Measurements from ENCODE around the gene COX20. TPM values are rescaled to one million over a fixed set of nuclear protein-coding genes. Genes with fewer than 3 reads are reported as not detected.

Gene COX20
- total and polyA plus RNA-seq, 2 of the 13 experiments (the other 11 are each of a cell fraction or from before 2014, with no cell fraction given) = 34.4 to 95.8 TPM

DNA sequence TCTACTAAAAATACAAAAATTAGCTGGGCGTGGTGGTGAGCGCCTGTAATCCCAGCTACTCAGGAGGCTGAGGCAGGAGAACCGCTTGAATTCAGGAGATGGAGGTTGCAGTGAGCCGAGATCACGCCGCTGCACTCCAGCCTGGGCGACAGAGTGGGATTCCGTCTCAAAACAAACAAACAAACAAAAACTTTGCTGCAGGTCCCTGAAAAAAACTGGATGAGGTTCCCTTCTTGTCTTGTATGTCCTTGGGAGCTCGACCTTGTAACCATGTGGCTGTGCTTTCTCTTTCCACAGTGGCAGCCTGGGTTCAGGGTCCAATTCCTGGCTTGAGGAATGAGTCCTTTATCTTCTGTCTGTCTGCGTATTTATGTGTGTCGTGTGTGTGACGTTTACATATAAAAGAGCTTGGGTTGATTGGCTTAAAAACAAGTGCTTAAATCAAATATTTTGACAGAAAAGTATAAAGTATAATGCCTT lies 18.0 kb upstream of the COX20 start (continued):
- TF ChIP-seq, protein P1, sequence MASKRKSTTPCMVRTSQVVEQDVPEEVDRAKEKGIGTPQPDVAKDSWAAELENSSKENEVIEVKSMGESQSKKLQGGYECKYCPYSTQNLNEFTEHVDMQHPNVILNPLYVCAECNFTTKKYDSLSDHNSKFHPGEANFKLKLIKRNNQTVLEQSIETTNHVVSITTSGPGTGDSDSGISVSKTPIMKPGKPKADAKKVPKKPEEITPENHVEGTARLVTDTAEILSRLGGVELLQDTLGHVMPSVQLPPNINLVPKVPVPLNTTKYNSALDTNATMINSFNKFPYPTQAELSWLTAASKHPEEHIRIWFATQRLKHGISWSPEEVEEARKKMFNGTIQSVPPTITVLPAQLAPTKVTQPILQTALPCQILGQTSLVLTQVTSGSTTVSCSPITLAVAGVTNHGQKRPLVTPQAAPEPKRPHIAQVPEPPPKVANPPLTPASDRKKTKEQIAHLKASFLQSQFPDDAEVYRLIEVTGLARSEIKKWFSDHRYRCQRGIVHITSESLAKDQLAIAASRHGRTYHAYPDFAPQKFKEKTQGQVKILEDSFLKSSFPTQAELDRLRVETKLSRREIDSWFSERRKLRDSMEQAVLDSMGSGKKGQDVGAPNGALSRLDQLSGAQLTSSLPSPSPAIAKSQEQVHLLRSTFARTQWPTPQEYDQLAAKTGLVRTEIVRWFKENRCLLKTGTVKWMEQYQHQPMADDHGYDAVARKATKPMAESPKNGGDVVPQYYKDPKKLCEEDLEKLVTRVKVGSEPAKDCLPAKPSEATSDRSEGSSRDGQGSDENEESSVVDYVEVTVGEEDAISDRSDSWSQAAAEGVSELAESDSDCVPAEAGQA (IDR thresholded peaks at IDR 0.05; ENCODE audit: low read depth) = peak; percentile 52; the same call in 1 of the 2 replicates
- TF ChIP-seq, protein P1 (CRISPR knock-in tag; IDR thresholded peaks at IDR 0.05; ENCODE audit: borderline replicate concordance) = no peak
- TF ChIP-seq, protein P2, sequence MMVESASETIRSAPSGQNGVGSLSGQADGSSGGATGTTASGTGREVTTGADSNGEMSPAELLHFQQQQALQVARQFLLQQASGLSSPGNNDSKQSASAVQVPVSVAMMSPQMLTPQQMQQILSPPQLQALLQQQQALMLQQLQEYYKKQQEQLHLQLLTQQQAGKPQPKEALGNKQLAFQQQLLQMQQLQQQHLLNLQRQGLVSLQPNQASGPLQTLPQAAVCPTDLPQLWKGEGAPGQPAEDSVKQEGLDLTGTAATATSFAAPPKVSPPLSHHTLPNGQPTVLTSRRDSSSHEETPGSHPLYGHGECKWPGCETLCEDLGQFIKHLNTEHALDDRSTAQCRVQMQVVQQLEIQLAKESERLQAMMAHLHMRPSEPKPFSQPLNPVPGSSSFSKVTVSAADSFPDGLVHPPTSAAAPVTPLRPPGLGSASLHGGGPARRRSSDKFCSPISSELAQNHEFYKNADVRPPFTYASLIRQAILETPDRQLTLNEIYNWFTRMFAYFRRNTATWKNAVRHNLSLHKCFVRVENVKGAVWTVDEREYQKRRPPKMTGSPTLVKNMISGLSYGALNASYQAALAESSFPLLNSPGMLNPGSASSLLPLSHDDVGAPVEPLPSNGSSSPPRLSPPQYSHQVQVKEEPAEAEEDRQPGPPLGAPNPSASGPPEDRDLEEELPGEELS (CRISPR knock-in tag; IDR thresholded peaks at IDR 0.05) = peak; percentile 86
- TF ChIP-seq ZKSCAN5 (CRISPR knock-in tag; IDR thresholded peaks at IDR 0.05) (no peak), TEAD3 (CRISPR knock-in tag; optimal IDR thresholded peaks at IDR 0.05; ENCODE audit: borderline replicate concordance) (peak; percentile 49), ZNF644 (CRISPR knock-in tag; IDR thresholded peaks at IDR 0.05; ENCODE audit: low read depth) (peak; percentile 63), ZNF446 (CRISPR knock-in tag; IDR thresholded peaks at IDR 0.05) (no peak), ZNF720 (CRISPR knock-in tag; IDR thresholded peaks at IDR 0.05) (no peak), YEATS4 (CRISPR knock-in tag; IDR thresholded peaks at IDR 0.05; ENCODE audit: borderline replicate concordance) (peak; percentile 71), ZNF616 (CRISPR knock-in tag; IDR thresholded peaks at IDR 0.05; ENCODE audit: low read depth) (no peak), FOXO1 (CRISPR knock-in tag; IDR thresholded peaks at IDR 0.05) (peak; percentile 29; the same call in 1 of the 2 replicates), NONO (IDR thresholded peaks at IDR 0.05) (no peak), NONO (CRISPR knock-in tag; conservative IDR thresholded peaks at IDR 0.05) (0 out of 2 replicates have a peak, but pooled peaks have one; percentile 50)
- TF ChIP-seq, protein P3, sequence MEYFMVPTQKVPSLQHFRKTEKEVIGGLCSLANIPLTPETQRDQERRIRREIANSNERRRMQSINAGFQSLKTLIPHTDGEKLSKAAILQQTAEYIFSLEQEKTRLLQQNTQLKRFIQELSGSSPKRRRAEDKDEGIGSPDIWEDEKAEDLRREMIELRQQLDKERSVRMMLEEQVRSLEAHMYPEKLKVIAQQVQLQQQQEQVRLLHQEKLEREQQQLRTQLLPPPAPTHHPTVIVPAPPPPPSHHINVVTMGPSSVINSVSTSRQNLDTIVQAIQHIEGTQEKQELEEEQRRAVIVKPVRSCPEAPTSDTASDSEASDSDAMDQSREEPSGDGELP (IDR thresholded peaks at IDR 0.05; ENCODE audit: borderline replicate concordance, low read depth) = peak; percentile 51; the same call in 1 of the 2 replicates

Measured in HepG2 (cell line).